ENCODE data around the gene SRC.

The SRC gene

GRCh38 chr20:37328149-37328945 lies 17.6 kb upstream of the SRC start:
- TF ChIP-seq CTCF (IDR thresholded peaks at IDR 0.05; ENCODE audit: extremely low read depth, insufficient read depth, missing control alignments) = no peak
- DNase-seq (ENCODE audit: low spot score) = no peak
- in situ Hi-C loops (cut with MboI; ENCODE audit: low pct_unique_long_range_greater_than_20kb, low sequenced_read_pairs, unreplicated experiment) = no loop called here

GRCh38 chr20:37329481-37330165 lies 16.3 kb upstream of the SRC start:
- in situ Hi-C loops (cut with MboI; ENCODE audit: low pct_unique_long_range_greater_than_20kb, low sequenced_read_pairs, unreplicated experiment) = no loop called here
- TF ChIP-seq CTCF (IDR thresholded peaks at IDR 0.05; ENCODE audit: extremely low read depth, insufficient read depth, missing control alignments) = no peak
- no peak for DNase-seq (ENCODE audit: low spot score)

GRCh38 chr20:37330316-37330715 lies 15.6 kb upstream of the SRC start:
- no peak for DNase-seq (ENCODE audit: low spot score)
- in situ Hi-C loops (cut with MboI; ENCODE audit: low pct_unique_long_range_greater_than_20kb, low sequenced_read_pairs, unreplicated experiment) = no loop called here
- TF ChIP-seq CTCF (IDR thresholded peaks at IDR 0.05; ENCODE audit: extremely low read depth, insufficient read depth, missing control alignments) = no peak

GRCh38 chr20:37331060-37331857 lies 14.7 kb upstream of the SRC start:
- in situ Hi-C loops (cut with MboI; ENCODE audit: low pct_unique_long_range_greater_than_20kb, low sequenced_read_pairs, unreplicated experiment) = no loop called here
- DNase-seq (ENCODE audit: low spot score) = no peak
- no peak for TF ChIP-seq CTCF (IDR thresholded peaks at IDR 0.05; ENCODE audit: extremely low read depth, insufficient read depth, missing control alignments)

GRCh38 chr20:37333130-37333847 lies 12.7 kb upstream of the SRC start:
- in situ Hi-C loops (cut with MboI; ENCODE audit: low pct_unique_long_range_greater_than_20kb, low sequenced_read_pairs, unreplicated experiment) = no loop called here
- no peak for TF ChIP-seq CTCF (IDR thresholded peaks at IDR 0.05; ENCODE audit: extremely low read depth, insufficient read depth, missing control alignments)
- DNase-seq (ENCODE audit: low spot score) = no peak

GRCh38 chr20:37333848-37334318 lies 12.1 kb upstream of the SRC start:
- in situ Hi-C loops (cut with MboI; ENCODE audit: low pct_unique_long_range_greater_than_20kb, low sequenced_read_pairs, unreplicated experiment) = no loop called here
- DNase-seq (ENCODE audit: low spot score) = no peak
- TF ChIP-seq CTCF (IDR thresholded peaks at IDR 0.05; ENCODE audit: extremely low read depth, insufficient read depth, missing control alignments) = no peak
